ENCODE measurements around the gene FOXL2. TPM values are rescaled to one million over a fixed set of nuclear protein-coding genes. Genes with fewer than 3 reads are reported as not detected.

The FOXL2 gene
- total and polyA plus RNA-seq, 4 donors = not detected

- 88% methylated on average over 3 of the region's 3 CpGs for WGBS
- peaks cover 3 to 15% (median 5%) of the 10 kb centered on the region in 4 donors for H3K27me3 ChIP-seq (ENCODE audit: control insufficient read depth in 4 of 4, insufficient read depth in 4 of 4, low read length in 3 of 4)
- no peak for TF ChIP-seq EGR1 (IDR thresholded peaks at IDR 0.05; ENCODE audit: low read depth in 2 of 2)
- TF ChIP-seq ATF3 (IDR thresholded peaks at IDR 0.05) = no peak
- no peak for TF ChIP-seq HNF4A (conservative IDR thresholded peaks at IDR 0.05)
- TF ChIP-seq TAF1 (conservative IDR thresholded peaks at IDR 0.05) = no peak
- TF ChIP-seq FOXA2 (IDR thresholded peaks at IDR 0.05) = no peak
- no peak for TF ChIP-seq RAD21 (IDR thresholded peaks at IDR 0.05)
- TF ChIP-seq CTCF (IDR thresholded peaks at IDR 0.05; ENCODE audit: low read depth, low read length, missing input control) = no peak
- no peak for TF ChIP-seq HNF4G (IDR thresholded peaks at IDR 0.05)
- no peak for TF ChIP-seq YY1 (IDR thresholded peaks at IDR 0.05)
- TF ChIP-seq MAX (IDR thresholded peaks at IDR 0.05) = no peak
- TF ChIP-seq REST (IDR thresholded peaks at IDR 0.05) = no peak
- no peak for TF ChIP-seq JUND (IDR thresholded peaks at IDR 0.05)
- TF ChIP-seq ZBTB33 (IDR thresholded peaks at IDR 0.05) = no peak
- TF ChIP-seq NR2F2 (IDR thresholded peaks at IDR 0.05) = no peak
- no peak for TF ChIP-seq GABPA (IDR thresholded peaks at IDR 0.05 in 1 of 2, conservative IDR thresholded peaks at IDR 0.05 in 1 of 2)
- TF ChIP-seq SP1 (IDR thresholded peaks at IDR 0.05) = no peak
- TF ChIP-seq RXRA (IDR thresholded peaks at IDR 0.05) = no peak
- no peak for TF ChIP-seq FOXA1 (IDR thresholded peaks at IDR 0.05)
- H3K27ac ChIP-seq (ENCODE audit: low read depth in 1 of 2, low read length in 2 of 2) = no peak overlapping the region
- no peak for DNase-seq (ENCODE audit: low spot score)
- H3K4me3 ChIP-seq (ENCODE audit: low read depth in 1 of 3, low read length in 3 of 3) = no peak overlapping the region
- no peaks in the 10 kb centered on the region for H3K36me3 ChIP-seq (ENCODE audit: control insufficient read depth in 4 of 4, insufficient read depth in 3 of 4, low read depth in 1 of 4, low read length in 3 of 4)
- H3K9me3 ChIP-seq (ENCODE audit: control insufficient read depth in 4 of 4, low read length in 3 of 4) = no peaks in the 10 kb centered on the region
- no peak overlapping the region for H3K9ac ChIP-seq (ENCODE audit: low read depth in 1 of 2, low read length in 2 of 2)
- peaks cover 13 to 29% (median 18%) of the 10 kb centered on the region in 4 donors for H3K4me1 ChIP-seq (ENCODE audit: control insufficient read depth in 4 of 4, insufficient read depth in 4 of 4, low read length in 3 of 4)
These were observed 12.8 kb downstream of the FOXL2 start for GRCh38 chr3:138933981-138934691.

Data from liver (tissue), 9 donors.